SK-MEL-5 (cell line): ENCODE measurements around the gene FSIP1. TPM values are rescaled to one million over a fixed set of nuclear protein-coding genes. Genes with fewer than 3 reads are reported as not detected.

Source experiments
- DNase-seq: peaks from one replicate; pipeline ENCODE4 v3.0.0-alpha.2; 2016; ENCODE audit warnings: low read depth, low spot score
- in situ Hi-C: cut with HindIII; loops from 2 replicates; pipeline ENCODE4 v1.10.0; 2016; ENCODE audit warnings: low sequenced_read_pairs, high pct_unique_total_duplicates, low pct_unique_long_range_greater_than_20kb
- total RNA-seq: library from RNA; depleted of rRNA; stranded (reverse); fragments of >200 nt; shearing (Covaris generic); gene quantifications from 2 replicates; pipeline ENCODE4 v1.2.3, GENCODE V29; 2014

Gene FSIP1
- total RNA-seq, 1 experiment from 2014 or later: 0.42 TPM

- in situ Hi-C loops: no loop called here
- no peak for DNase-seq
Measured at GRCh38 chr15:39709941-39710340, 72.7 kb downstream of the FSIP1 start.

GRCh38 chr15:39706206-39706605 lies 76.4 kb downstream of the FSIP1 start:
- in situ Hi-C loops: no loop called here
- no peak for DNase-seq

- in situ Hi-C loops: no loop called here
- DNase-seq: no peak
Measured at GRCh38 chr15:39704689-39705088, 78.0 kb downstream of the FSIP1 start.

GRCh38 chr15:39704235-39704634 lies 78.4 kb downstream of the FSIP1 start:
- DNase-seq: no peak
- in situ Hi-C loops: no loop called here

GRCh38 chr15:39701988-39702387 lies 80.7 kb downstream of the FSIP1 start:
- in situ Hi-C loops: no loop called here
- no peak for DNase-seq

- DNase-seq: no peak
- in situ Hi-C loops: no loop called here
Measured at GRCh38 chr15:39700375-39700700, 82.3 kb downstream of the FSIP1 start.

GRCh38 chr15:39699516-39700374 lies 82.9 kb downstream of the FSIP1 start:
- no peak for DNase-seq
- in situ Hi-C loops: no loop called here

GRCh38 chr15:39698444-39699390 lies 83.9 kb downstream of the FSIP1 start:
- in situ Hi-C loops: no loop called here
- DNase-seq: no peak

- no peak for DNase-seq
- in situ Hi-C loops: no loop called here
Measured at GRCh38 chr15:39697509-39697908, 85.1 kb downstream of the FSIP1 start.

GRCh38 chr15:39695793-39696192 lies 86.8 kb downstream of the FSIP1 start:
- DNase-seq: no peak
- in situ Hi-C loops: no loop called here

- no peak for DNase-seq
- in situ Hi-C loops: no loop called here
Measured at GRCh38 chr15:39692356-39693327, 90.0 kb downstream of the FSIP1 start.

GRCh38 chr15:39690881-39691634 lies 91.6 kb downstream of the FSIP1 start:
- in situ Hi-C loops: no loop called here
- DNase-seq: no peak

- DNase-seq: no peak
- in situ Hi-C loops: no loop called here
Measured at GRCh38 chr15:39687965-39688364, 94.7 kb downstream of the FSIP1 start.

- DNase-seq: peak; percentile 68
- in situ Hi-C loops: no loop called here
Measured at GRCh38 chr15:39685999-39686613, 96.5 kb downstream of the FSIP1 start.

GRCh38 chr15:39685367-39685766 lies 97.3 kb downstream of the FSIP1 start:
- in situ Hi-C loops: no loop called here
- DNase-seq: no peak

- peak; percentile 14 for DNase-seq
- in situ Hi-C loops: no loop called here
Measured at GRCh38 chr15:39684233-39684632, 98.4 kb downstream of the FSIP1 start.

GRCh38 chr15:39682366-39682765 lies 100.3 kb downstream of the FSIP1 start:
- in situ Hi-C loops: no loop called here
- no peak for DNase-seq
